Stomach (tissue), 4 donors: ENCODE data around the gene RUNX1.

Experiments used
- CTCF ChIP-seq, 7 experiments: fragments of 450-650 bp in 4 of 7; fragments of 200-600 bp in 3 of 7; sonication (generic) in 3 of 7; IDR thresholded peaks; one replicate each; pipeline ENCODE4 v1.5.1; 2016 to 2019; ENCODE audit warnings: antibody characterized with exemption in 7 of 7, control low read depth in 2 of 7, mild to moderate bottlenecking in 1 of 7
- EP300 ChIP-seq: sonication (generic); formaldehyde crosslinking; IDR thresholded peaks from one replicate; pipeline ENCODE4 v1.6.1; 2017; ENCODE audit warnings: antibody characterized with exemption
- POLR2A ChIP-seq, 4 donors: fragments of 450-650 bp; IDR thresholded peaks; one replicate each; pipeline ENCODE4 v1.6.1; 2016; ENCODE audit warnings: antibody characterized with exemption in 4 of 4, control low read depth in 2 of 4, mild to moderate bottlenecking in 1 of 4, moderate library complexity in 1 of 4

- TF ChIP-seq CTCF (IDR thresholded peaks at IDR 0.05) (no peak), POLR2A (IDR thresholded peaks at IDR 0.05) (no peak), EP300 (no peak)
These were observed 173.3 kb downstream of the RUNX1 start for GRCh38 chr21:34875830-34876229.
